KOPT-K1 (cell line): Measurements from ENCODE around the gene PRKCA.

ENCODE experiments used
- H3K27ac ChIP-seq: fragments of 200-600 bp; sonication (generic); 2 replicates; pipeline ENCODE4 v1.5.1; 2016; ENCODE audit warnings: antibody characterized with exemption, mild to moderate bottlenecking, low read depth, low read length; ENCODE audit not compliant: poor library complexity, severe bottlenecking
- H3K36me3 ChIP-seq: fragments of 200-600 bp; sonication (generic); 2 replicates; pipeline ENCODE4 v1.5.1; 2017; ENCODE audit warnings: antibody characterized with exemption, mild to moderate bottlenecking, low read length, moderate library complexity; ENCODE audit not compliant: insufficient read depth
- H3K9me3 ChIP-seq: fragments of 200-600 bp; sonication (generic); 2 replicates; pipeline ENCODE4 v1.5.1; 2017; ENCODE audit warnings: antibody characterized with exemption, low read length, mild to moderate bottlenecking; ENCODE audit not compliant: insufficient read depth, poor library complexity, severe bottlenecking

The PRKCA gene

GRCh38 chr17:66495035-66495434, 192.6 kb downstream of the PRKCA start:
- no peaks in the 10 kb centered on the region for H3K9me3 ChIP-seq
- H3K27ac ChIP-seq = no peak overlapping the region
- H3K36me3 ChIP-seq = peaks cover 39% of the 10 kb centered on the region

GRCh38 chr17:66496306-66496705, 193.9 kb downstream of the PRKCA start:
- no peak overlapping the region for H3K27ac ChIP-seq
- no peaks in the 10 kb centered on the region for H3K9me3 ChIP-seq
- peaks cover 39% of the 10 kb centered on the region for H3K36me3 ChIP-seq

GRCh38 chr17:66498580-66498979, 196.2 kb downstream of the PRKCA start:
- Histone ChIP-seq H3K9me3 (no peaks in the 10 kb centered on the region), H3K36me3 (peaks cover 36% of the 10 kb centered on the region), H3K27ac (no peak overlapping the region)

DNA sequence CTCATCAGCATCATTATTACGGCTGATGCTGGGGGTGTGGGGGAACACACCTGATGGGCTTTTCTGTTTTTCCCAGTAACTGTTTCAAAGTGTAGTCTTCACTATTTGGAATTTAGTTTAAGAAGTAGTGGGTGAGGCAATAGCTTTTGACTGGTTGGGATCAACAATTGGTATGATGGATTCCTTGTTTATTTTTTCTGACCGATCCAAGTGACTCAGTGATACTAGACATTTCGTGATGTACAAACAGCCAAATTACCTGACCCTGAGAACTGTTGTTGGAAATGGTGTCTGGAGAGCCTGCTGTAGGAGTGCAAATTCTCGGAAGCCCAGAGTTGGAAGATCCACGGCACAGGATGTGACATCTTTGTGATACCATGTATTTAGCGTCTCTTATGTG, 204.2 kb downstream of the PRKCA start:
- no peaks in the 10 kb centered on the region for H3K9me3 ChIP-seq
- no peak overlapping the region for H3K27ac ChIP-seq
- no peaks in the 10 kb centered on the region; the same call in 1 of the 2 replicates for H3K36me3 ChIP-seq

- Histone ChIP-seq H3K36me3 (no peaks in the 10 kb centered on the region; the same call in 1 of the 2 replicates), H3K9me3 (no peaks in the 10 kb centered on the region), H3K27ac (peak overlapping the region; percentile 6)
Measured at GRCh38 chr17:66507103-66507923, 204.9 kb downstream of the PRKCA start.

DNA sequence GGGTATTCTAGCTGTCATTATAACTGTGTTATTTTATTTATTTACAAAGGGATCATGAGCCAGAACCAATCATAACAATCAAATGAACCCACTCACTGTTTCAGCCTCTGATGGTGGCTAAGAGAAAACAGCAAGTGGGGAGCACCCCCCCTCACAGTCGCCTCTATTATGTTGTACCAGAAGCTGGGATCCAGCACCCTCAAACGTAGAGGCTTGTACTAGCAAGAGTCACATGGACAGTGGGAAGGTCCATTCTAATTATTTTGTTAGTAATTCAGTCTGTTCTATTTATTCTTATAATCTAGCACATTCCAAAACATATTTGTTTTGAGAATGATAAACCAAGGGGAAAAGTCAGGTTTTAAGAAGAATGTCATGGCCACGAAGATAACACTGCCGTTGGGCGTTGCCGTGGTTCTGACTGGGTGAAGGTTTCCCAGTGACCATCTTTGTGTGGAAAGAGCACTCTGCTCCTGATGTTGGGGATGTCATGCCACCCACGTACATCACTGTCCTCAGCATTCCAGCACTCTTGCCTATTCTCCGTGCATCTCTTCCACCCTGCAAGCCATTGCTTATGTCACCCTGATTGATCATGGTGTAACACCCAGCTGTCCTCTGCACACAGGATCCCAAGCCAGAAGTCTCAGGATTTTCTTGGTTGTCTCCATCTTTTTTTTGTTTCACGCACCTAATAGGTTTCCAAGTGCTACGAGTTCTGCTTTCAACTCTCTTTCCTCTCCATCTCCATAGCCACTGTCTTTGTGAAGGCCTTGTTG, 205.8 kb downstream of the PRKCA start:
- Histone ChIP-seq H3K27ac (no peak overlapping the region), H3K36me3 (no peaks in the 10 kb centered on the region; the same call in 1 of the 2 replicates), H3K9me3 (no peaks in the 10 kb centered on the region)

DNA sequence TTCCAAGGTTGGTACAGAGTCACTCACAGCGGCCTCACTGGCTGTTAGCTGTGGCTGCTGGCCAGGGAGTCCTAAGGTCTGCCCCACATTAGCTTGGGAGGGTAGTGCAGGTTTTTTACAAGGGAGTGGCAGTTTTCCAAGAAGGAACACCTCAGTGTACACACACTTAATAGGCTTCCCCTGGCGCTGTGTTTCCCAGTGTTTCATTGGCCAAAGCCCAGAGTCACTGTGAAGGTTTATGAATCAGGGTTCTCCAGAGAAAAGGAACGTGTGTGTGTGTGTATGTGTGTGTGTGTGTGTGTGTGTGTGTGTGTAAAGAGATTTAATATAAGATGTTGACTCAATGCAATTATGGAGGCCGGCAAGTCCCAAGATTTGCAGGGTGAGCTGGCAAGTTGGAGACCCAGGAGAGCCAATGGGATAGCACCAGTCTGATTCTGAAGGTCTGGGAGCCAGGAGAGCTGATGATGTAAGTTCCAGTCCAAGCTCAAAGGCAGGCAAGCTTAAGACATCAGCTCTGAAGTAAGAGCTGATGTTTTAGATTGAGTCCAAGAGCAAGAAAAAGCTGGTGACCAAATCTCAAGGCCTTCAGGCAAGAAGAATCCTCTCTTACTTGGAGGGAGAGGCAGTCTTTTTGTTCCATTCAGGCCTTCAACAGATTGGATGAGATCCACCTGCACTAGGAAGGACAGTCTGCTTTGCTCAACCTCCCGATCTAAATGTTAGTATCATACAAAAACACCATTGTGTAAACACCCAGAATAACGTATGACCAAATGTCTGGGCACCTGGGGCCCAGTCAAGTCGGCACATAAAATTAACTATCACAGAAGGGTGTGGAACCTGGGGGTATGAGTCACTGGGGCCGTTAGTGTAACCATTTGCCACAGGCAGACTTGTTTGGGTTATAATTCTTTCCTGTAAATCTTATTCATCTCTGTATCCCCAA, 206.8 kb downstream of the PRKCA start:
- peaks cover 1% of the 10 kb centered on the region for H3K36me3 ChIP-seq
- no peaks in the 10 kb centered on the region for H3K9me3 ChIP-seq
- peak overlapping the region; percentile 17 for H3K27ac ChIP-seq

DNA sequence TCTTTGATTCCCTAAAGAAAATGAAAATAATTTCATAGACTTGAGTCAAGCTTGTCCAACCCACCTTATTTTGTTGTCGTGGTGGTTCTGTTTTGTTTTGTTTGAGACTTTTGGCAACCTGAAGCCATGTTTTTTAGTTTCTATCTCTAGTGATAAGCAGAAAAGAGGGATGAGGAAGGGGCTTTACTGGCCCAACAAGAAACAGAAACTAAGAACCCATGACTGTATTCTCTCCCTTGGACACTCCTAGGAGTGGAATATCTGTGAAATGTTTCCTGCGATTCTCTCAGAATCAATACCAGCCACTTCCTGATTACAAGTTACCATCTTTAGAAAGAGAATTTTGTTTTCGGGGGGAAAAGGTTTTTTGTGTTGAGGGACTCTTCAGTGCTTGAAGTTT, 207.5 kb downstream of the PRKCA start:
- Histone ChIP-seq H3K27ac (peak overlapping the region; percentile 17), H3K9me3 (no peaks in the 10 kb centered on the region), H3K36me3 (peaks cover 6% of the 10 kb centered on the region)

DNA sequence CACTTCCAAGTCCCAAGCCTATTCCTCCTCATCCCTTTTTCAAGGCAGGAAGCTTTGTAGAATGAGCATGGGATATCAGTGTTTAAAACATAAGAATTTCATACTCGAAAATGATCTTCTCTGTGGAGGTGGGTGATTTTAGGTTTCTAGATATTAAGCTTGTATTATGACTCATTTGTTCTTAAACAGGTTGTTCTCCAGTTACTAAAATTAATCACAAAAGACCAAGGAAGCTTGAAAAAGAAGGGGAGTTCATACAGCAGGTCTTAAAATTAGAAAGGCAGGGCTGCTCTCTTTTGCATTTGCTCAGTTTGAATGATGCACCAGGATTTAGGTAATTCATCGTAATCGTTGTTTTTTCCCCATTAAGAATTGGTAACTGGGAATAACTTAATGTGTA, 208.7 kb downstream of the PRKCA start:
- Histone ChIP-seq H3K27ac (no peak overlapping the region), H3K9me3 (no peaks in the 10 kb centered on the region)

DNA sequence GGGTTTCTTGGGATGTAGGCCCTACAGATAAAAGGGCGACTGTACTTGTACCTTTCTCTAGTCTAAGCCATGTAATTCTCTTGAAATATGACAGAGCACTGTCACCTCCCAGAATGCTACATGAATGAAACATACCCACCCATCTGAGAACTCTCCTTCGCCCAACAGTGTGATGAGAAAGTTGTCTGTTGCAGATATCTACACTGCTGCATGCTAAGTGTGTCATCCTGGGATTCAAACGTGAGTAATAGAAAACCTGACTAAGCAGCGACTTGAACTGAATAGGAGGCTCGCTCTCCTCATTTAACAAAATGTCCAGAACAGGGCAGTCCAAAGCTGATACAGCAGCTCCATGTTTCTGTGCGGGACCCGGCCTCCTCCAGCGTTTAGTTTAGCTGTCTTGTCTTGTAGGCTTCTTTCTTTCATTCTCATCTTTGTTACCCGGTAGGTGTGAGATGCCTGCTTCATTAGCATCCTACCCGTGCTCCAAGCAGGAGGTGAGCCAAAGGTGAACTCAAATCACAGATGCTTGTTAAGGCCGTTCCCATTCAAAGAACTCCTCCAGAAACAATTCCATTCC, 211.9 kb downstream of the PRKCA start:
- Histone ChIP-seq H3K27ac (no peak overlapping the region), H3K9me3 (no peaks in the 10 kb centered on the region), H3K36me3 (peaks cover 6% of the 10 kb centered on the region)

More for the DNA sequence above, 208.7 kb downstream of the PRKCA start:
- peaks cover 6% of the 10 kb centered on the region for H3K36me3 ChIP-seq

DNA sequence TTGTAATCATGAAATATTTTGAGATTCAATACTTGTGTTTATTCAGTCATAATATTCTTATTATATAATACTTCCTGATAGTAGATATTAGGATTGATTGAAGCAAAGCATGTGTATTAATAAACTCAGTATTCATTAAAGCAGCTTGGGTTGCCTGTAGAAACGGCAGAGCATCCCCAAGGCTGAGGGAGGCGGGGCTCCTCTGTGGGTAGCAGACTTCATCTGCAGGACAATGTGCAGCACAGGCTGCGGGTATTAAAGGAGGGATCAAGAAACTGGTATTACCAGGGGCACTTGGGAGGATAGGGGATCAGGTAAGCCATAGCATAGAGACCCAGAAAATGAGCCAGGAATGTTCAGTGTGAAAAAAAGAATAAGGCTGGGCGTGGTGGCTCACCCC, 213.6 kb downstream of the PRKCA start:
- no peak overlapping the region for H3K27ac ChIP-seq
- H3K36me3 ChIP-seq = peaks cover 6% of the 10 kb centered on the region; the same call in 1 of the 2 replicates
- H3K9me3 ChIP-seq = no peaks in the 10 kb centered on the region

DNA sequence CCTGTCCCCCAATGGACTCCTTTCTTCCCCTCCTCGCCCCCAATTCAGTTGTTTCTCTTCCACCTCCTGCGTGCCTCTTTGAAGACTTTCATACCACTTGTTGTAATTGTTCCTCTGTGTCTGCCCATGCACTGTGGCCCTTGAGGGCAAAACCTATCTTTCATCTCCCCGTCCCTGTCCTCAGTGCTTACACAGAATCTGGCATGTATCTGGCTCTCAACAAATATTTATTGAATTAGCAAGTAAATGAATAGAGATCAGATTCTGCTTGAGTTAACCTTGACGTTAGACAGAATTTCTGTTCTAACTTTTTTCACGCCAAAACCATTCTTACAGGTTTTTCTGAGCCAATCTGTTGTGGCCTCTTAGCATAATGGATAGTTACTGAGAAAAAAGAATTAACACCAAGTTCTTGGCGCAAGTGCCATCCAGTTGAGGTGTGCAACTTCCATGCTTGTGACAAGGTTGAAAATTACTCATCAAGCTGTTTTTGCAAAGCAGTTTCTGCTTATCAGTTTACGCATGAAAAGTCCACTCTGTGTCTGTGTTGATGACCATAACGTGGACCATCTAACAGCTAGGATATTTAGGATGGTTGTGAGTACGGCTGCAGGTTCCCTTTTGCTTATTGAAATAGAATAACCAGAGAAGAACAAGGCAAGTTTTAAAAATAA, 215.1 kb downstream of the PRKCA start:
- no peaks in the 10 kb centered on the region for H3K9me3 ChIP-seq
- H3K36me3 ChIP-seq = peaks cover 6% of the 10 kb centered on the region; the same call in 1 of the 2 replicates
- H3K27ac ChIP-seq = no peak overlapping the region

DNA sequence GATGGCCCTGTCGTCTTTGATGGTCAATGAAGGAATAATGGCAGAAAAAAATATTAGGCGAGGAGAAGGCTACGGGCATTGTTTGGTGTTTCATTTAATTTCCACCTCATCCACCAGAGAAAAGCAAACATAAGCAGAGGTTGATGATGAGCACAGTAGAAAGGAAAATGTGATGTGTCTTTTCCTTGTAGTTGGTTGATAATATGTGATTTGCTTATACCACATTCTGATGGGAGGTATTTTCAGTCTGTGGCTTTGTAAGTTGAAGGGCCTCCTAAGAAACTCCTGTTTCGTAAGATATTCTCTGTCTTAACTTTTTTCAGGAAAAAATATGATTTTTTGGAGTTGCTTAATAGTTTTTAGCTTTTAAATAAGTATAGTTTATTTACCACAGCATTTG, 215.7 kb downstream of the PRKCA start:
- Histone ChIP-seq H3K36me3 (peaks cover 6% of the 10 kb centered on the region; the same call in 1 of the 2 replicates), H3K27ac (no peak overlapping the region), H3K9me3 (no peaks in the 10 kb centered on the region)

DNA sequence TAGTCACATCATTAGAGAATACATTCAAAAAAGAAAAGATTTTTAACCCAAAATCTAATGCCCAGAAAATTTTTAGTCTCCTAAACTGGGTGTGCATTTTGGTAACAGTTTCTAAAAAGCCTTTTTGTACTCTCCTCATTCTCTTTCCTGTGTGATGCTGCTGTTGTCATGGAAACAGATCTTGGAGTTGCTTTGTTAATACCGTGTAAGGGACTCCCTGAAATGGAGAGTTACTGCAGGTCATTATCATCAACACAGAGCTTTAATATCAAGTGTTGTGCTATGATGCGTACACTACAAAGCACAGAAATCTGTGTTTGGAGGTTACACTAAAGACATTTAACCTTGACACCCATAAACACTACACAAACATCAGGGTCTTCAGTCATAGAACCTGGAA, 216.3 kb downstream of the PRKCA start:
- no peaks in the 10 kb centered on the region for H3K9me3 ChIP-seq
- peaks cover 6% of the 10 kb centered on the region; the same call in 1 of the 2 replicates for H3K36me3 ChIP-seq
- no peak overlapping the region for H3K27ac ChIP-seq
